Neural progenitor cell (in vitro differentiated cells): ENCODE data around the gene ALPL. TPM values are rescaled to one million over a fixed set of nuclear protein-coding genes. Genes with fewer than 3 reads are reported as not detected.

Source experiments
- DNase-seq: peaks from one replicate; pipeline ENCODE4 v3.0.0-alpha.2; 2016; ENCODE audit warnings: low spot score
- H2AFZ ChIP-seq: fragments of 200-600 bp; sonication (generic); replicated peaks from 2 replicates; pipeline ENCODE4 v1.6.1; 2016; ENCODE audit warnings: antibody characterized with exemption
- H3F3A ChIP-seq: fragments of 200-600 bp; sonication (generic); 2 replicates; pipeline ENCODE4 v1.6.1; 2016; ENCODE audit warnings: antibody characterized with exemption, low read depth
- H3K27ac ChIP-seq: fragments of 200-600 bp; sonication (generic); 2 replicates; pipeline ENCODE4 v1.5.1; 2016; ENCODE audit warnings: mild to moderate bottlenecking
- H3K27me3 ChIP-seq: fragments of 200-600 bp; sonication (generic); 2 replicates; pipeline ENCODE4 v1.6.1; 2016; ENCODE audit warnings: mild to moderate bottlenecking, moderate library complexity
- H3K36me3 ChIP-seq: fragments of 200-600 bp; sonication (generic); 2 replicates; pipeline ENCODE4 v1.5.1; 2016
- H3K4me1 ChIP-seq: fragments of 200-600 bp; sonication (generic); 2 replicates; pipeline ENCODE4 v1.6.1; 2016; ENCODE audit warnings: mixed run types
- H3K4me2 ChIP-seq: fragments of 200-600 bp; sonication (generic); 2 replicates; pipeline ENCODE4 v1.6.1; 2016
- H3K4me3 ChIP-seq: fragments of 200-600 bp; sonication (generic); 2 replicates; pipeline ENCODE4 v1.5.1; 2016
- H3K79me2 ChIP-seq: fragments of 200-600 bp; sonication (generic); 2 replicates; pipeline ENCODE4 v1.6.1; 2016; ENCODE audit warnings: low read depth
- H3K9ac ChIP-seq: fragments of 200-600 bp; sonication (generic); 2 replicates; pipeline ENCODE4 v1.6.1; 2016
- H3K9me3 ChIP-seq: fragments of 200-600 bp; sonication (generic); 2 replicates; pipeline ENCODE4 v1.5.1; 2016; ENCODE audit warnings: low read depth
- H4K20me1 ChIP-seq: fragments of 200-600 bp; sonication (generic); 2 replicates; pipeline ENCODE4 v1.6.1; 2016; ENCODE audit warnings: low read depth
- H3K27ac Mint-ChIP-seq: 3 replicates; pipeline ENCODE4 v1.8.0; 2021; ENCODE audit warnings: mixed read lengths
- H3K27me3 Mint-ChIP-seq: 2 replicates; pipeline ENCODE4 v1.8.0; 2022; ENCODE audit warnings: low read depth, mild to moderate bottlenecking, inconsistent platforms, moderate library complexity, mixed read lengths; ENCODE audit not compliant: insufficient read depth
- H3K36me3 Mint-ChIP-seq: 3 replicates; pipeline ENCODE4 v1.8.0; 2021; ENCODE audit warnings: mixed read lengths
- H3K4me1 Mint-ChIP-seq: 3 replicates; pipeline ENCODE4 v1.8.0; 2021; ENCODE audit warnings: mixed read lengths
- H3K4me3 Mint-ChIP-seq: 3 replicates; pipeline ENCODE4 v1.8.0; 2021; ENCODE audit warnings: mild to moderate bottlenecking, moderate library complexity, mixed read lengths
- H3K9me3 Mint-ChIP-seq: 3 replicates; pipeline ENCODE4 v1.8.0; 2020; ENCODE audit warnings: mixed read lengths
- EZH2 ChIP-seq: fragments of 200-600 bp; sonication (generic); IDR thresholded peaks from 2 replicates; pipeline ENCODE4 v1.6.1; 2017; ENCODE audit warnings: antibody characterized with exemption, mild to moderate bottlenecking, moderate library complexity
- EZH2phosphoT487 ChIP-seq: fragments of 200-600 bp; sonication (generic); IDR thresholded peaks from 2 replicates; pipeline ENCODE4 v1.6.1; 2017; ENCODE audit warnings: antibody characterized with exemption
- total RNA-seq: library from RNA; depleted of rRNA; stranded (reverse); fragments of >200 nt; gene quantifications from 2 replicates; pipeline ENCODE4 v1.2.3, GENCODE V29; 2015; ENCODE audit warnings: low replicate concordance
- TF ChIP-seq, protein P1 (sequence below): fragments of 200-600 bp; sonication (generic); IDR thresholded peaks from 2 replicates; pipeline ENCODE4 v1.5.1; 2017; ENCODE audit warnings: antibody characterized with exemption, mild to moderate bottlenecking

ALPL gene
- total RNA-seq, 1 donor from 2014 or later = 51.3 TPM

DNA sequence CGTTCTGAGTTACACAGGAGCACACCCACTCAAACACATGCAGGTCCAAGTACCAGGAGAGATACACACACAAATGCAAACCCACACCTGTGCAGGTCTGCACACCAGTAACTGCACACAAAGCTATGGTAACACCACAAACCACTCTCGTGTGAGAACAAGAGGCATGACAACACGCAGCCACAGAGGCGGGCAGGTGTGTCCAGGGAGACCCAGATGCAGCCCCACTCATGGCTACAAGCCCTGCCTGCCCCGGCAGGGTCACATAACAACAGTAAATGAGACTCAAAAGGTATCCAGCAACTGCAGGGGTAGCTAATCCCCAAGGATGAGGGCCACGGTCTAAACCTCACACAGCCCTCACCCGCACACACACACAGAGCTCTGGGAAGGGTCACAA lies 111.8 kb downstream of the ALPL start:
- Histone ChIP-seq H3K27ac (no peak overlapping the region), H3K36me3 (no peaks in the 10 kb centered on the region), H3K27me3 (peaks cover 46% of the 10 kb centered on the region), H3K4me2 (no peak overlapping the region), H3K9me3 (no peaks in the 10 kb centered on the region), H3K4me1 (peaks cover 13% of the 10 kb centered on the region), H3K9ac (no peak overlapping the region), H4K20me1 (peaks cover 7% of the 10 kb centered on the region), H3K79me2 (no peaks in the 10 kb centered on the region), H3F3A (peaks cover 13% of the 10 kb centered on the region), H2AFZ (no peak overlapping the region), H3K4me3 (no peak overlapping the region)
- Mint-ChIP-seq H3K4me3 (no peak overlapping the region), H3K9me3 (no peaks in the 10 kb centered on the region), H3K27me3 (peaks cover 17% of the 10 kb centered on the region), H3K4me1 (peaks cover 24% of the 10 kb centered on the region), H3K36me3 (no peaks in the 10 kb centered on the region), H3K27ac (no peak overlapping the region)
- DNase-seq = no peak
- no peak for TF ChIP-seq EZH2phosphoT487
- TF ChIP-seq, protein P1, sequence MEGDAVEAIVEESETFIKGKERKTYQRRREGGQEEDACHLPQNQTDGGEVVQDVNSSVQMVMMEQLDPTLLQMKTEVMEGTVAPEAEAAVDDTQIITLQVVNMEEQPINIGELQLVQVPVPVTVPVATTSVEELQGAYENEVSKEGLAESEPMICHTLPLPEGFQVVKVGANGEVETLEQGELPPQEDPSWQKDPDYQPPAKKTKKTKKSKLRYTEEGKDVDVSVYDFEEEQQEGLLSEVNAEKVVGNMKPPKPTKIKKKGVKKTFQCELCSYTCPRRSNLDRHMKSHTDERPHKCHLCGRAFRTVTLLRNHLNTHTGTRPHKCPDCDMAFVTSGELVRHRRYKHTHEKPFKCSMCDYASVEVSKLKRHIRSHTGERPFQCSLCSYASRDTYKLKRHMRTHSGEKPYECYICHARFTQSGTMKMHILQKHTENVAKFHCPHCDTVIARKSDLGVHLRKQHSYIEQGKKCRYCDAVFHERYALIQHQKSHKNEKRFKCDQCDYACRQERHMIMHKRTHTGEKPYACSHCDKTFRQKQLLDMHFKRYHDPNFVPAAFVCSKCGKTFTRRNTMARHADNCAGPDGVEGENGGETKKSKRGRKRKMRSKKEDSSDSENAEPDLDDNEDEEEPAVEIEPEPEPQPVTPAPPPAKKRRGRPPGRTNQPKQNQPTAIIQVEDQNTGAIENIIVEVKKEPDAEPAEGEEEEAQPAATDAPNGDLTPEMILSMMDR = no peak
- TF ChIP-seq EZH2 = no peak

DNA sequence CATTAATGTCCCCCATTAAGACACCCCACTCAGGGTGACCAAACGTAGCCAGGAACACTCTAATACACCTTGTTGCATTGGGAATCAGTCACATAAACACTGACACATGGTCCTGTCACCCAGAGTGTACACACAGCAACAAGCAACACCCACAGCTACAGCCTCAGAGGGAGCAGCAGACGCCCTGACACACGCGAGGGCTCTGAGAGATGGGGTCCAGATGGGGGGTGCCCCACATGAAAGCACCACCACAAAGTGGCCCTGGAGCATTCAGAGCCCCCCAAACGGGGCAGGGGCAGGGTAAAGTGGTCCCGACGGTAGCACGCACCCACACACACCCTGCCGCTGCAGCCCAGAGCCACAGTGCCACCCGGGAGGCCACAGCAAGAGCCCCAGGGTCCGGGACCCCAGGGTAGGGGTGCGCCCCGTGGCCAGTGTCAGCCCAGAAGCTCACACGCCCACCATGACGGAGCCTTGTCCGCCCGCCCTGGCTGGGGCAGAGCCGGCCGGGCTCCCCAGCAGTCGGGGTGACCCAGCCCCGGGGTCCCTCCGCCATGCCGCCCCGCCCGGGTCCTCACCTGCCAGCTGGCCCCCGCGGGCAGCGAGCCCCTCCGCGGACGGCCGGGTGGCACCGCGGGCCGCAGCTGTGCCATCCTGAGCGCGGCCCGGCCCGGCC lies 112.7 kb downstream of the ALPL start:
- DNase-seq = no peak
- H3K27me3 ChIP-seq = peaks cover 46% of the 10 kb centered on the region
- no peaks in the 10 kb centered on the region for H3K9me3 ChIP-seq
- H4K20me1 ChIP-seq = peaks cover 7% of the 10 kb centered on the region
- H3K4me1 ChIP-seq = peaks cover 13% of the 10 kb centered on the region
- no peaks in the 10 kb centered on the region for H3K79me2 ChIP-seq
- H3F3A ChIP-seq = peaks cover 13% of the 10 kb centered on the region
- H3K9ac ChIP-seq = no peak overlapping the region
- Mint-ChIP-seq H3K27me3 (peaks cover 17% of the 10 kb centered on the region), H3K4me3 (peak overlapping the region; percentile 79), H3K9me3 (no peaks in the 10 kb centered on the region), H3K27ac (no peak overlapping the region), H3K36me3 (no peaks in the 10 kb centered on the region), H3K4me1 (peaks cover 24% of the 10 kb centered on the region)
- TF ChIP-seq EZH2phosphoT487 (no peak), EZH2 (no peak)
- TF ChIP-seq, protein P1 = no peak
- no peak overlapping the region for H3K27ac ChIP-seq
- H3K4me3 ChIP-seq = peak overlapping the region; percentile 47
- H3K4me2 ChIP-seq = peak overlapping the region; percentile 82
- no peaks in the 10 kb centered on the region for H3K36me3 ChIP-seq
- H2AFZ ChIP-seq = no peak overlapping the region

DNA sequence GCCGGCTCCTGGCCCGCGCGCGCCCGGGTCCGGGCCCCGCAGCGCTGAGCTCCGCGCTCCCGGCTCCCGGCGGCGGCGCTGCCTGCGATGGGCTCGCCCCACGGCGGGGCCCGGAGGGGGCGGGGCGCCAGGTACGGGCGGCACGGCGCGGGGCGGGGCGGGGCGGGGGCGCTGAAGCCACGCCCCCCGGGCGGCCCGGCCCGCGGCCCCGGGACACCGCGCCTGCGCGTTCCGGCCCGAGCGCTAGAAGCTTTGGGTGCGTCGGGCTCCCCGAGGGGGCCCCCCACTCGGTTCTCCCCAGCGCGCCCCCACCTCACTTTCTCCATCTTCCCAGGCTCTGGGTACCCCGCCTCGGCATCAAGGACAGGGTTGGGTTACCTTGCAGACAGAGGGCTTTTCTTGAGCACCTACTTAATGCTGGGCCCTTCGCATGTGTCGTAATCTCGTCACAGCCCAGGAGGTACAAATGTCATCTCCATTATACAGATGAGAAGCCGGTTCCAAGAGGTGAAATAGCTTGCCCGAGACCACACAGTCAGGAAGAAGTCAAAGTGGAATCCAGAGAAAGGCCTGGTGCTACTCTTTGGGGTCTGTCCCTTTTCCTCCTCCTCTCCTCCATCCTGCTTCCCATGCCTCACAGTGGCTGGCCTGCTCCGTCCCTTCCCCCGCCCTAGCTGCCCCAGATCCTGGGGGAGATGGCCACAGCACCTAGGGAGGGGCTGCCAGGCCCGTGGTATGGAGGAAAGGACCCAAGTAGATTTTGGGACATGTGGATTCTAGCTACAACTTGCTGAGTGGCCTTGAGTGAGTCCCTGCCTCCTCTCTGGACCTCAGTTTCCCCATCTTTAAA lies 113.5 kb downstream of the ALPL start:
- peaks cover 13% of the 10 kb centered on the region for H3F3A ChIP-seq
- Mint-ChIP-seq H3K27ac (no peak overlapping the region), H3K4me1 (peaks cover 24% of the 10 kb centered on the region), H3K9me3 (no peaks in the 10 kb centered on the region), H3K4me3 (peak overlapping the region; percentile 81), H3K27me3 (peaks cover 17% of the 10 kb centered on the region), H3K36me3 (no peaks in the 10 kb centered on the region)
- peak overlapping the region; percentile 62 for H3K4me2 ChIP-seq
- peaks cover 46% of the 10 kb centered on the region for H3K27me3 ChIP-seq
- peaks cover 7% of the 10 kb centered on the region for H4K20me1 ChIP-seq
- H3K36me3 ChIP-seq = no peaks in the 10 kb centered on the region
- peak overlapping the region; percentile 43 for H3K4me3 ChIP-seq
- H3K27ac ChIP-seq = no peak overlapping the region
- H3K9me3 ChIP-seq = no peaks in the 10 kb centered on the region
- H3K9ac ChIP-seq = no peak overlapping the region
- H3K4me1 ChIP-seq = peaks cover 13% of the 10 kb centered on the region
- H3K79me2 ChIP-seq = no peaks in the 10 kb centered on the region
- peak; percentile 93 for DNase-seq
- TF ChIP-seq, protein P1 = no peak
- TF ChIP-seq EZH2phosphoT487 = no peak
- no peak for TF ChIP-seq EZH2
- no peak overlapping the region for H2AFZ ChIP-seq
